ENCODE measurements around the gene SLC11A1.

DNA sequence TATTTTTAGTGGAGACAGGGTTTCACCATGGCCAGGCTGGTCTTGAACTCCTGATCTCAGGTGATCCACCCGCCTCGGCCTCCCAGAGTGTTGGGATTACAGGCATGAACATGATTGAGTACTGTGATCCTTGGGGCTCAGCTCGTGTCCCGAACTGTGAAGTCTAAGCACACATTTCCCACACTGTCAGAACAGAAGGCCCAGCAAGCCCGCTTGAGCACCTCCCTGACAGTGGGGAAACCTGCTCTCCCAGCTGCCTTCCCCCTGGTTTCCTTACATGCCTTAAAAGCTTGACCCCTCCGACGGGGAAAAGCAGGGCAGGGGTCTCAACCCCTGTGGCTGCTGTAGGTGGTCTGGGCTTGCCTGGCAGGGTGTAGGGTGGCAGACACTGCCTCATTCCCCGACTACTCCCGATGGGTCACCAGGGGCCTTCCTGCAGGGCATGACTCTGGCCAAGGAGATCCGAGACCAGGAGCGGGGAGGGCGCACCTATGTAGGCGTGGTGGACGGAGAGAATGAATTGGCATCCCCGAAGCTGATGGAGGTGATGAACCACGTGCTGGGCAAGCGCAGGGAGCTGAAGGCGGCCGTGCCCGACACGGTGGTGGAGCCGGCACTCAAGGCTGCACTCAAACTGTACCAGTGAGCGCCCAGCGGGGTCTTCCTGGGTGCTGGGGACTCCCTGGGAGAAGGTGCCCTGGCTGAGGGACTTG lies 46.9 kb downstream of the SLC11A1 start:
- TF ChIP-seq, protein P1, sequence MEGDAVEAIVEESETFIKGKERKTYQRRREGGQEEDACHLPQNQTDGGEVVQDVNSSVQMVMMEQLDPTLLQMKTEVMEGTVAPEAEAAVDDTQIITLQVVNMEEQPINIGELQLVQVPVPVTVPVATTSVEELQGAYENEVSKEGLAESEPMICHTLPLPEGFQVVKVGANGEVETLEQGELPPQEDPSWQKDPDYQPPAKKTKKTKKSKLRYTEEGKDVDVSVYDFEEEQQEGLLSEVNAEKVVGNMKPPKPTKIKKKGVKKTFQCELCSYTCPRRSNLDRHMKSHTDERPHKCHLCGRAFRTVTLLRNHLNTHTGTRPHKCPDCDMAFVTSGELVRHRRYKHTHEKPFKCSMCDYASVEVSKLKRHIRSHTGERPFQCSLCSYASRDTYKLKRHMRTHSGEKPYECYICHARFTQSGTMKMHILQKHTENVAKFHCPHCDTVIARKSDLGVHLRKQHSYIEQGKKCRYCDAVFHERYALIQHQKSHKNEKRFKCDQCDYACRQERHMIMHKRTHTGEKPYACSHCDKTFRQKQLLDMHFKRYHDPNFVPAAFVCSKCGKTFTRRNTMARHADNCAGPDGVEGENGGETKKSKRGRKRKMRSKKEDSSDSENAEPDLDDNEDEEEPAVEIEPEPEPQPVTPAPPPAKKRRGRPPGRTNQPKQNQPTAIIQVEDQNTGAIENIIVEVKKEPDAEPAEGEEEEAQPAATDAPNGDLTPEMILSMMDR (IDR thresholded peaks at IDR 0.05): no peak
- TF ChIP-seq EP300 (IDR thresholded peaks at IDR 0.05): no peak

All from stomach (tissue), 4 donors.